SJSA1 (cell line): ENCODE measurements around the gene MMP15. TPM values are rescaled to one million over a fixed set of nuclear protein-coding genes. Genes with fewer than 3 reads are reported as not detected.

ENCODE experiments used
- DNase-seq, 2 experiments: peaks; one replicate each; pipeline ENCODE4 v3.0.0-alpha.2; 2015 to 2020; ENCODE audit warnings: low spot score in 2 of 2, low read depth in 1 of 2
- H3K27ac ChIP-seq: fragments of 250-450 bp; sonication (Bioruptor Pico); 2 replicates; pipeline ENCODE4 v1.5.1; 2020; ENCODE audit warnings: mild to moderate bottlenecking, moderate library complexity
- H3K27me3 ChIP-seq: fragments of 250-450 bp; sonication (Bioruptor Pico); replicated peaks from 2 replicates; pipeline ENCODE4 v1.5.1; 2020; ENCODE audit warnings: mild to moderate bottlenecking, moderate library complexity
- H3K36me3 ChIP-seq: fragments of 250-450 bp; sonication (Bioruptor Pico); 2 replicates; pipeline ENCODE4 v1.5.1; 2020; ENCODE audit warnings: mild to moderate bottlenecking
- H3K4me1 ChIP-seq: fragments of 250-450 bp; sonication (Bioruptor Pico); replicated peaks from 2 replicates; pipeline ENCODE4 v1.6.1; 2021; ENCODE audit warnings: mild to moderate bottlenecking
- H3K4me3 ChIP-seq: fragments of 250-450 bp; sonication (Bioruptor Pico); 2 replicates; pipeline ENCODE4 v1.5.1; 2020; ENCODE audit warnings: mild to moderate bottlenecking
- H3K9me3 ChIP-seq: fragments of 250-450 bp; sonication (Bioruptor Pico); replicated peaks from 2 replicates; pipeline ENCODE4 v1.5.1; 2020; ENCODE audit warnings: mild to moderate bottlenecking
- total RNA-seq: library from RNA; depleted of rRNA; stranded (reverse); fragments of >200 nt; shearing (Covaris generic); gene quantifications from 2 replicates; pipeline ENCODE4 v1.2.3, GENCODE V29; 2014

The MMP15 gene
- total RNA-seq, 1 experiment from 2014 or later, result 1.9 TPM

- H3K9me3 ChIP-seq, result no peaks in the 10 kb centered on the region
- H3K36me3 ChIP-seq, result peaks cover 69% of the 10 kb centered on the region
- H3K27ac ChIP-seq, result no peak overlapping the region
- peaks cover 18% of the 10 kb centered on the region for H3K4me1 ChIP-seq
- no peaks in the 10 kb centered on the region for H3K27me3 ChIP-seq
- no peak for DNase-seq
- H3K4me3 ChIP-seq, result no peak overlapping the region
These were observed 6.8 kb upstream of the MMP15 start for GRCh38 chr16:58018803-58019202.

- Histone ChIP-seq H3K4me1 (peaks cover 21% of the 10 kb centered on the region), H3K36me3 (peaks cover 59% of the 10 kb centered on the region), H3K4me3 (no peak overlapping the region), H3K9me3 (no peaks in the 10 kb centered on the region), H3K27me3 (peaks cover 8% of the 10 kb centered on the region; the same call in 1 of the 2 replicates), H3K27ac (no peak overlapping the region)
- DNase-seq, result no peak
These were observed 5.6 kb upstream of the MMP15 start for GRCh38 chr16:58019866-58020538.

- Histone ChIP-seq H3K4me3 (no peak overlapping the region), H3K4me1 (peaks cover 28% of the 10 kb centered on the region), H3K27ac (no peak overlapping the region), H3K9me3 (no peaks in the 10 kb centered on the region), H3K27me3 (peaks cover 8% of the 10 kb centered on the region; the same call in 1 of the 2 replicates), H3K36me3 (peaks cover 50% of the 10 kb centered on the region)
- peak in 1 of 2 experiments; percentile 28 for DNase-seq
These were observed 4.7 kb upstream of the MMP15 start for GRCh38 chr16:58020628-58021521.

- peak in 1 of 2 experiments; percentile 16 for DNase-seq
- Histone ChIP-seq H3K27me3 (peaks cover 16% of the 10 kb centered on the region), H3K4me3 (no peak overlapping the region), H3K27ac (no peak overlapping the region), H3K9me3 (no peaks in the 10 kb centered on the region), H3K4me1 (peaks cover 38% of the 10 kb centered on the region), H3K36me3 (peaks cover 40% of the 10 kb centered on the region)
These were observed 3.6 kb upstream of the MMP15 start for GRCh38 chr16:58021661-58022551.

- Histone ChIP-seq H3K9me3 (no peaks in the 10 kb centered on the region), H3K27ac (no peak overlapping the region), H3K36me3 (peaks cover 31% of the 10 kb centered on the region), H3K4me1 (peaks cover 43% of the 10 kb centered on the region), H3K27me3 (peaks cover 23% of the 10 kb centered on the region), H3K4me3 (no peak overlapping the region)
- peak; percentile 50 to 68 for DNase-seq
These were observed 2.8 kb upstream of the MMP15 start for GRCh38 chr16:58022601-58023371.

- Histone ChIP-seq H3K4me3 (no peak overlapping the region), H3K27me3 (peaks cover 28% of the 10 kb centered on the region), H3K9me3 (no peaks in the 10 kb centered on the region), H3K36me3 (peaks cover 13% of the 10 kb centered on the region), H3K27ac (no peak overlapping the region), H3K4me1 (peaks cover 43% of the 10 kb centered on the region)
- no peak for DNase-seq
These were observed 836 bp upstream of the MMP15 start for GRCh38 chr16:58024486-58025350.

GRCh38 chr16:58026139-58026704 lies 668 bp downstream of the MMP15 start:
- DNase-seq, result no peak
- no peak overlapping the region for H3K27ac ChIP-seq
- peak overlapping the region; percentile 48 for H3K4me3 ChIP-seq
- no peaks in the 10 kb centered on the region for H3K9me3 ChIP-seq
- peaks cover 6% of the 10 kb centered on the region for H3K36me3 ChIP-seq
- H3K4me1 ChIP-seq, result peaks cover 43% of the 10 kb centered on the region
- peaks cover 28% of the 10 kb centered on the region for H3K27me3 ChIP-seq

GRCh38 chr16:58026705-58027160 lies 1.2 kb downstream of the MMP15 start:
- H3K27me3 ChIP-seq, result peaks cover 28% of the 10 kb centered on the region
- no peak overlapping the region for H3K27ac ChIP-seq

GRCh38 chr16:58027161-58027915 lies 1.8 kb downstream of the MMP15 start:
- H3K9me3 ChIP-seq, result no peaks in the 10 kb centered on the region
- DNase-seq, result no peak
- no peaks in the 10 kb centered on the region for H3K36me3 ChIP-seq
- no peak overlapping the region for H3K27ac ChIP-seq
- H3K27me3 ChIP-seq, result peaks cover 28% of the 10 kb centered on the region
- H3K4me3 ChIP-seq, result no peak overlapping the region
- peaks cover 37% of the 10 kb centered on the region for H3K4me1 ChIP-seq

More at GRCh38 chr16:58026705-58027160, 1.2 kb downstream of the MMP15 start:
- no peak for DNase-seq
- Histone ChIP-seq H3K4me3 (peak overlapping the region; percentile 48), H3K36me3 (peaks cover under 1% of the 10 kb centered on the region), H3K9me3 (no peaks in the 10 kb centered on the region), H3K4me1 (peaks cover 43% of the 10 kb centered on the region)

GRCh38 chr16:58027916-58028455 lies 2.4 kb downstream of the MMP15 start:
- H3K27me3 ChIP-seq, result peaks cover 28% of the 10 kb centered on the region

GRCh38 chr16:58028541-58029070 lies 3.1 kb downstream of the MMP15 start:
- Histone ChIP-seq H3K9me3 (no peaks in the 10 kb centered on the region), H3K36me3 (no peaks in the 10 kb centered on the region), H3K4me1 (peaks cover 25% of the 10 kb centered on the region), H3K4me3 (no peak overlapping the region), H3K27me3 (peaks cover 28% of the 10 kb centered on the region), H3K27ac (no peak overlapping the region)
- no peak for DNase-seq

More at GRCh38 chr16:58027916-58028455, 2.4 kb downstream of the MMP15 start:
- DNase-seq, result no peak
- peaks cover 30% of the 10 kb centered on the region for H3K4me1 ChIP-seq
- no peaks in the 10 kb centered on the region for H3K9me3 ChIP-seq
- no peak overlapping the region for H3K4me3 ChIP-seq
- no peak overlapping the region for H3K27ac ChIP-seq
- H3K36me3 ChIP-seq, result no peaks in the 10 kb centered on the region
